Muscle of back (tissue), 13 donors: ENCODE measurements around the gene GLB1L. TPM values are rescaled to one million over a fixed set of nuclear protein-coding genes. Genes with fewer than 3 reads are reported as not detected.
"Not testable (repeated sequence)": the region's sequence is repeated elsewhere in the genome, so short reads cannot be mapped to it uniquely, and the experiment has no call there.

Experiments used
- DNase-seq, 3 donors: peaks; one replicate each; pipeline versions ENCODE4 v3.0.0 to v3.0.0-alpha.2; 2013
- long read RNA-seq, 9 donors: transcript quantifications; one replicate each; lab custom pipeline, GENCODE V29; 2026
- polyA plus RNA-seq, 10 donors: library from polyadenylated mRNA; unstranded; fragments of 120-200 nt; gene quantifications; one replicate each; pipeline ENCODE4 v1.2.1, GENCODE V29; 2013; ENCODE audit not compliant: insufficient read length in 10 of 10

The GLB1L gene
- polyA plus RNA-seq: 1 to 10 TPM; 4.7 to 7.7 (median 5.9) TPM
- long read RNA-seq, donor 1: 0 reads
- long read RNA-seq, donor 2: 0 reads
- long read RNA-seq, donor 3: 0 reads
- long read RNA-seq, donor 4, partial matches to known transcripts: 10 of 10 reads
- long read RNA-seq, donor 4, other reads (novel, unspliced or antisense): 0 of 10 reads
- long read RNA-seq, donor 5: 0 reads
- long read RNA-seq, donor 6: 0 reads
- long read RNA-seq, donor 7: 0 reads
- long read RNA-seq, donor 8: 0 reads
- long read RNA-seq, donor 9: 0 reads

DNA sequence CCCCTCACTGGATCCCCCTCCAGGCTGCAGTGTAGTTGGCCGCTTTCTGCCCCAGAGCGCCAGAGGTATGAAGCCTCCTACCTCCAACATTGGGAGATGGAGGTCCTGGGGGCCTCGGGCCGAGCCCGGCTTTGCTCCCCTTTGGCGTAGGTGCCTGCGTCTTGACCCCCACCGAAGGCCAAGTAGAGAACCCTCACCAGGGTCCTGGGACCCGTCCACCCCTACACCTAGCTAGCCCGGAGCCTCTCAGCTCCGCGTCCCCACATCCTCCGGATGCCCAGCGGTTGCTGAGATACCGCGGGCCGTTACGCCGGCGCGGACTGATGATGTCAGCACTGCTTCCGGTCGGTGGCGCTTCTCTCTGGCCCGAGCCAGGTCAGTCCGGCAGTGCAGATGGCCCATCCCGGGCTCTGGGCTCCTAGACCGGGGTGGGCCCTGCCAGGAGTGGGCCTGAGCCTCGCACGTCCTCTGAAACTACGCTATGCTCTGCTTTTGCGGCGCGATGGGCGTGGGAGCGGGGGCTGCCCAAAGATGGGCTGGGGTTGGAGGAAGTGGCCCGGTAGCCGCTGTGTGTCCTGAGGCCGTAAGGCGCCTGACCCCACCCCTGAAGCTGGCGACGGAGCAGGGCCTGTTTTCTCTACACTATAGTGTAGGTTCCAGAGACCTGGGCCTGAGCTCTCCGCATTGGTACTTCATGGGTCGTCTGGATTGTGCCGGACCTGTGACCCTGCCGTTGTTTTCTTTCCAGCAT, at the start of gene GLB1L, which contains the start of gene STK16:
Gene GLB1L (minus strand): TSS at position 297 of the 751 bp plus-strand sequence. CDS start 1,871 bp downstream, outside the sequence.
Gene STK16 (plus strand): TSS at position 332 of the 751 bp plus-strand sequence. CDS start 521 bp downstream, outside the sequence.
- DNase-seq: peak; percentile 92 to 98 (median 96)

GRCh38 chr2:219294356-219295351, 49.4 kb upstream of the GLB1L start:
- DNase-seq: peak; percentile 81 to 94 (median 91)

- no peak for DNase-seq
Observed at GRCh38 chr2:219293736-219294231, 48.5 kb upstream of the GLB1L start.

GRCh38 chr2:219292616-219293015, 47.4 kb upstream of the GLB1L start:
- DNase-seq: no peak

DNA sequence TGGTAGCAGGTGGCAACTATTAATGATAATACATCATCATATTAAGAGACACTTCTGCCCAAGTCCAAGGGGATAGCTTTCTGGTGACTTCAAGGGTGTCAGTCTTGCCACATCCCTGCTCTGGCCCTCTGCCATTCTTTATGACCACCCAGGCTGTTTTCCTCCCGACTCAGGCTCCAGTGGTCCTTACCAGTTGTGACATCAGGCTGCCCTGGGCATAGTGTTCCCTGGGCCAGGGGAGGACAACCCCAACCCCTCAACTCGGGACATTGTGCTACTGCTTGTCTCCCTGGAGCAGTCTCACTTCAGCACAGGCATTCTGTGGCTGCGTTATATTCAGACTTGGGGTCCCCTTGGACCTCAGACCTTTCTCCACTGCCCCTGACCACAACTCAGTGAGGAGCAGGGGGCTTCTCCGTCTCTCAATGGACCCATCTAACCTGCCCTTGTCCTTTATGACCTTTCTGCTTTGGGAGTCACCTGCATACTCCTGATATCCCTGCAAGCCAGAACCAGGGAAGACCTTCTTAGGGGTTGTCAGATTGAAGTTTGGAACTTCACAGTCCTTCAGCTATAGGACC, 46.8 kb upstream of the GLB1L start:
- no peak for DNase-seq

DNA sequence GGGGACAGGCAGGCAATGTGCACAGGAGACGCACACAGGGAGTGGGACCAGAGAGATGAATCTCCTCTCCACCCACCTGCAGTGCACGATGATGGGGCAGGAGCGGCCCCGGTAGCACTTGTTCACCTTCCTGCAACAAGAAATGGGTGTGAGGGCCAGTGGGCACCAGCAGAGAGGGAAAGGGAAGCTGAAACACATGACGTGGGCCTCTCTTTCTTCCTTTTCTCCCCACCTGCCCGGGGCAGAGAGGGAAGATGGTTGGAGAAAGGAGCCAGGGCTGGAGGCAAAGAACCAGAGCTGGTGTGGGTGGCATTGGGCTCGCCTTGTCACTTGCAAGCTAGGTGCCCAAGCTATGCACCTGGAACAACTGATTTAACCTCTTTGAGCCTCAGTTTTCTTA, 46.1 kb upstream of the GLB1L start:
- no peak for DNase-seq

DNA sequence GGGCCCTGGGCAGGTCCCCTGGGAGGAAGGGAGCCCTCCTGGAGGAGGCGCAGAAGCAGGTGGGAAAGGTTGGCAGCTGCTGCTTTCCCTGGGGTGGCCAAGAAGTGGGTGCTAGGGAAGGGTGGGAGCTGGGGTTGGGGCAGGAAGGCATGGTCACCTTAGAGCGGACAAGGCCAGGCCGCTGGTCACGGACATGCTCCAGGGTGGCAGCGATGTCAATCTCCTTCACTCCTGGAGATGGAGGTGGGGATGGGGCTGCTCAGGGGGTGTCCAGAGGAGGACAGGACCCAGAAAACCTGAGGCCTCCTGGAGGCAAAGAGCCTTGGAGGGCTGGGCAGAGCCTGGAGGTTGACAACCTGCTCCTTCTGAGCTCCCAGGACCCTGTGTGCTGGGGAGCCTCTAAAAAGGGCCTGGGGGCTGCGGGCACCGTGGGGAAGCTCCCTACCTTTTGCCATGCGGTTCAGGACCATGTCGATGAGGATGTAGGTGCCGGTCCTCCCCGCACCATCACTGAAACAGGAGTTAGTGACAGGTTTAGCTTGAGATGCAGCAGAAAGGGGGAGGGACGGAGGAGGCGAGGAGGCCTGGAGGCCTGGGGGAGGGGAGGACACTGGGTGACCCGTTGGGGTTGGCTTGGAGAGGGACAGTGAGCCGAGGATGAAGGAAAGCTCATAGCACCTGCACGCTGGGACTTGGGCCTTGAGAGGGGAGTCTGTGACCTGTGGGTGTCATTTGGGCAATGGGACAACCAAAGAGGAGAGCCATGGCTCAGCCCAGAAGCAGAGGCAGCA, 45.3 kb upstream of the GLB1L start:
- peak in 1 of 3 donors; percentile 43 for DNase-seq

GRCh38 chr2:219289537-219290361, 44.5 kb upstream of the GLB1L start:
- DNase-seq: peak; percentile 80 to 96 (median 92)

DNA sequence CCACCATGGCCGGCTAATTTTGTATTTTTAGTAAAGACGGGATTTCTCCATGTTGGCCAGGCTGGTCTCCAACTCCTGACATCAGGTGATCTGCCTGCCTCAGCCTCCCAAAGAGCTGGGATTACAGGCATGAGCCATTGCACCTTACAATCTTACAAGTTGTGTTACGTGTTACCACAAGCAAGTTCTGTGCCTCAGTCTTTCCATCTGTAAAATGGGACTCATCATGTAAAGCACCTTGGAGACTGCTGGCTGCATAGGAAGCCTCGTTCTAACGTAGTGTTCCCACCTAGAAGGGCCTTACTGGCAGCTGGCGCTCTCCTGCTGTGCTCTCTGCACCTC, 43.9 kb upstream of the GLB1L start:
- no peak for DNase-seq

- DNase-seq: no peak
Observed at GRCh38 chr2:219287580-219288265, 42.5 kb upstream of the GLB1L start.

DNA sequence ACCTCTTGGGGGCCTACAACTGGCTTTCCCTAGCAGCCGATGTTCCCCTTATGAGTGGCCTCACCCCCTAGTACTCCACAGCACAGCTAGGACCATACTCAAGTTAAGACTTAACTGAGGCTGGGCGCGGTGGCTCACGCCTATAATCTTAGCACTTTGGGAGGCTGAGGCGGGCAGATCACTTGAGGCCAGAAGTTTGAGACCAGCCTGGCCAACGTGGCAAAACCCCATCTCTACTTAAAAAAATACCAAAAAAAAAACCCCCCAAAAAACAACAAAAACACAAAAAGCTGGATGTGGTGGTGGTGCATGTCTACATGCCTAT, 41.8 kb upstream of the GLB1L start:
- DNase-seq: not testable (repeated sequence)

GRCh38 chr2:219286436-219287115, 41.3 kb upstream of the GLB1L start:
- peak in 1 of 3 donors; percentile 27 for DNase-seq

DNA sequence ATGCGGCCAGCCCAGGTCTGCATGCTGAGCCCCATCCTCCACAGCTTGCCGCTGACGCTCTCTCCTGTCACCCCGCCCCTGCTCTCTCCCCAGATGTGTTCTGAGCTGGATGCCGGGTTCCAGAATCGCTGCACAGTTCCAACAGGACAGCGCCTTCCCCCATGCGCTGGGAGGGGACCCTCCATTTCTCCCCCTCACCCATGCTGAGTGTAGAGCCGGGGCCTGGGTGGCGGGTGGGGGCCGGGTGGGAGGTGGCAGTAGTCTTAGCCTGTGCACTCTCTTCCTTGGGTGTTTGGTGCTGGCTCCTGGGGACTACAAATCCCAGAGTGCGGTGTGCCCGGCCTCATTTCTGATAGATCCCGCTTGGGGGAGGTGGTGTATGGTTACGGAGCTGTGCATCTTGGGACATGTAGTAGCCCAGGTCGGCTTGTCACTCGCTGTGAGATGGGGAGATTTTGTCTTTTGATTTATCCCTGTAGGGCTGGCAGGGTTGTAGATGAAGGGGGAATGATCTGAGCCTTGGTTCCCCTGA, 40.7 kb upstream of the GLB1L start:
- DNase-seq: peak; percentile 58 to 87 (median 66)

GRCh38 chr2:219285373-219285735, 40.1 kb upstream of the GLB1L start:
- DNase-seq: peak in 1 of 3 donors; percentile 74

DNA sequence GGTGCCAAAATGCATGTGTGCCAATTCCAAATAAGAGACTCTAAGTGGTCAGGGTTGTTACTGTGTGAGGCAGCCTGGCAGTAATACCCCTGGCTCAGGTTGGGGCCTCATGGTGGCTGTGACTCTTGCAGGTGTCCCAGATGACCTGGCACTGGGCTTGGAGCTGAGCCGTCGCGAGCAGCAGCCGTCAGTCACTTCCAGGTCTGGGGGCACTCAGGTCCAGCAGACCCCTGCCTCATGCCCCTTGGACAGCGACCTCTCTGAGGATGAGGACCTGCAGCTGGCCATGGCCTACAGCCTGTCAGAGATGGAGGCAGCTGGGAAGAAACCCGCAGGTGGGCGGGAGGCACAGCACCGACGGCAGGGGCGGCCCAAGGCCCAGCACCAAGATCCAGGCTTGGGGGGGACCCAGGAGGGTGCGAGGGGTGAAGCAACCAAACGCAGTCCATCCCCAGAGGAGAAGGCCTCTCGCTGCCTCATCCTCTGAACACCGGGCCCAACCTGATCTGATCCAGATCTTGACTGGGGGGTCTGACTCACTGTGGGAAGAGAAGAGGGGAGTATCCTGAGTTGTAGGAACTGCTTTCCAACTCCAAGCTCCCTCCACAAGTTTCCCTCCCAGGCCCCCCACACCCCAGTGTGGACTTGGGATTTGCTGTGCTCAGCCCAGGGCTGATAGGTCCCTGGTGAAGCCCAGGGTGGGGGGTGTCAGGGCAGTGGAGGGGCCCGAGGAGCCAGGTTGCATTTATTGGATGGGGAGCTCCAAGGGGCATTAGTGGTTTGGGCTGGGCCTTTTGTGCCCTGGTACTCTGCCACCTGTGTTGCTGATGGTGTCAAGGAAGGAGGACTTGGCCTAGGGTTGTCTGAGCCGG, 39.5 kb upstream of the GLB1L start:
- DNase-seq: no peak

- no peak for DNase-seq
Observed at GRCh38 chr2:219282943-219283581, 37.8 kb upstream of the GLB1L start.

GRCh38 chr2:219282375-219282774, 37.1 kb upstream of the GLB1L start:
- no peak for DNase-seq
